ENCODE measurements around the gene CSN3.

The CSN3 gene

GRCh38 chr4:70251250-70251944 lies 9.0 kb downstream of the CSN3 start:
- POLR2A ChIA-PET: no interaction called here
- TF ChIP-seq SUZ12 (IDR thresholded peaks at IDR 0.05) (no peak), ARNT (IDR thresholded peaks at IDR 0.05) (no peak), PKNOX1 (IDR thresholded peaks at IDR 0.05) (no peak), SP1 (IDR thresholded peaks at IDR 0.05) (no peak), BHLHE40 (IDR thresholded peaks at IDR 0.05; ENCODE audit: borderline replicate concordance) (no peak), FOXA1 (IDR thresholded peaks at IDR 0.05) (no peak), ZNF384 (IDR thresholded peaks at IDR 0.05) (no peak)
- no peak for DNase-seq (ENCODE audit: extremely low spot score)
- CTCF ChIA-PET: no interaction called here

GRCh38 chr4:70251945-70252277 lies 9.5 kb downstream of the CSN3 start:
- ChIA-PET CTCF (no interaction called here), POLR2A (no interaction called here)
- TF ChIP-seq SUZ12 (IDR thresholded peaks at IDR 0.05) (no peak), NFRKB (IDR thresholded peaks at IDR 0.05) (no peak), ELF4 (IDR thresholded peaks at IDR 0.05) (no peak), CTBP1 (IDR thresholded peaks at IDR 0.05; ENCODE audit: borderline replicate concordance) (no peak), FOXM1 (IDR thresholded peaks at IDR 0.05; ENCODE audit: borderline replicate concordance) (no peak), BHLHE40 (IDR thresholded peaks at IDR 0.05; ENCODE audit: borderline replicate concordance) (no peak), LEF1 (IDR thresholded peaks at IDR 0.05; ENCODE audit: borderline replicate concordance) (no peak), ZNF384 (IDR thresholded peaks at IDR 0.05) (no peak), L3MBTL2 (conservative IDR thresholded peaks at IDR 0.05) (no peak), PKNOX1 (IDR thresholded peaks at IDR 0.05) (no peak)
- DNase-seq (ENCODE audit: extremely low spot score): no peak

GRCh38 chr4:70269674-70270073 lies 27.3 kb downstream of the CSN3 start:
- ChIA-PET CTCF (interaction anchor here (0.5 kb wide), 1 partner anchor 237 kb away, joined by 3 read pairs; no protein-coding TSS in a partner anchor), POLR2A (no interaction called here)
- DNase-seq (ENCODE audit: extremely low spot score): no peak
- TF ChIP-seq CTBP1 (IDR thresholded peaks at IDR 0.05; ENCODE audit: borderline replicate concordance): no peak
- no peak for TF ChIP-seq FOXA1 (IDR thresholded peaks at IDR 0.05)
- TF ChIP-seq ZNF384 (IDR thresholded peaks at IDR 0.05): no peak
- no peak for TF ChIP-seq NFRKB (IDR thresholded peaks at IDR 0.05)

GRCh38 chr4:70277121-70277520 lies 34.7 kb downstream of the CSN3 start:
- POLR2A ChIA-PET: no interaction called here
- no peak for TF ChIP-seq CTBP1 (IDR thresholded peaks at IDR 0.05; ENCODE audit: borderline replicate concordance)
- CTCF ChIA-PET: no interaction called here
- DNase-seq (ENCODE audit: extremely low spot score): no peak

GRCh38 chr4:70280567-70280966 lies 38.2 kb downstream of the CSN3 start:
- ChIA-PET POLR2A (no interaction called here), CTCF (no interaction called here)
- DNase-seq (ENCODE audit: extremely low spot score): no peak
- no peak for TF ChIP-seq FOXK2 (IDR thresholded peaks at IDR 0.05)

- no peak for TF ChIP-seq ELF4 (IDR thresholded peaks at IDR 0.05)
- TF ChIP-seq L3MBTL2 (conservative IDR thresholded peaks at IDR 0.05): no peak
- no peak for TF ChIP-seq LEF1 (IDR thresholded peaks at IDR 0.05; ENCODE audit: borderline replicate concordance)
- no peak for TF ChIP-seq ARNT (IDR thresholded peaks at IDR 0.05)
- no peak for TF ChIP-seq SP1 (IDR thresholded peaks at IDR 0.05)
- no peak for TF ChIP-seq TARDBP (IDR thresholded peaks at IDR 0.05)
- no peak for TF ChIP-seq BHLHE40 (IDR thresholded peaks at IDR 0.05; ENCODE audit: borderline replicate concordance)
- TF ChIP-seq SUZ12 (IDR thresholded peaks at IDR 0.05): no peak
- TF ChIP-seq CTBP1 (IDR thresholded peaks at IDR 0.05; ENCODE audit: borderline replicate concordance): no peak
- no peak for TF ChIP-seq FOXA1 (IDR thresholded peaks at IDR 0.05)
- TF ChIP-seq ZNF384 (IDR thresholded peaks at IDR 0.05): no peak
- TF ChIP-seq FOXK2 (IDR thresholded peaks at IDR 0.05): no peak
- TF ChIP-seq PKNOX1 (IDR thresholded peaks at IDR 0.05): no peak
- no peak for TF ChIP-seq FOXM1 (IDR thresholded peaks at IDR 0.05; ENCODE audit: borderline replicate concordance)
- POLR2A ChIA-PET: no interaction called here
- CTCF ChIA-PET: interaction anchor here (0.7 kb wide), 1 partner anchor 1425 kb away, joined by 3 read pairs; no protein-coding TSS in a partner anchor
- DNase-seq (ENCODE audit: extremely low spot score): no peak
These were observed 46.3 kb downstream of the CSN3 start for GRCh38 chr4:70288651-70289050.

- TF ChIP-seq CTBP1 (IDR thresholded peaks at IDR 0.05; ENCODE audit: borderline replicate concordance) (no peak), ARNT (IDR thresholded peaks at IDR 0.05) (no peak), NFRKB (IDR thresholded peaks at IDR 0.05) (no peak), FOXA1 (IDR thresholded peaks at IDR 0.05) (no peak), ZNF384 (IDR thresholded peaks at IDR 0.05) (no peak), L3MBTL2 (conservative IDR thresholded peaks at IDR 0.05) (no peak), TARDBP (IDR thresholded peaks at IDR 0.05) (no peak), SUZ12 (IDR thresholded peaks at IDR 0.05) (no peak), BHLHE40 (IDR thresholded peaks at IDR 0.05; ENCODE audit: borderline replicate concordance) (no peak), ELF4 (IDR thresholded peaks at IDR 0.05) (no peak), FOXK2 (IDR thresholded peaks at IDR 0.05) (no peak), HDGF (IDR thresholded peaks at IDR 0.05; ENCODE audit: borderline replicate concordance) (no peak), SP1 (IDR thresholded peaks at IDR 0.05) (no peak), LEF1 (IDR thresholded peaks at IDR 0.05; ENCODE audit: borderline replicate concordance) (no peak), FOXM1 (IDR thresholded peaks at IDR 0.05; ENCODE audit: borderline replicate concordance) (no peak), PKNOX1 (IDR thresholded peaks at IDR 0.05) (no peak)
- POLR2A ChIA-PET: no interaction called here
- CTCF ChIA-PET: no interaction called here
- no peak for DNase-seq (ENCODE audit: extremely low spot score)
These were observed 48.9 kb downstream of the CSN3 start for GRCh38 chr4:70291341-70291740.

All from HEK293T (cell line).